Smooth muscle cell (in vitro differentiated cells): Measurements from ENCODE around the gene CYP2A6. TPM values are rescaled to one million over a fixed set of nuclear protein-coding genes. Genes with fewer than 3 reads are reported as not detected.
A peak's percentile ranks its signal among the peaks of the same experiment; 100 is the strongest.

Experiments
- DNase-seq: peaks from one replicate; lab custom pipeline; 2025; ENCODE audit not compliant: unreplicated experiment; lab: John Stamatoyannopoulos, UW
- H2AFZ ChIP-seq: fragments of 200-600 bp; sonication (generic); 2 replicates; pipeline ENCODE4 v1.6.0; 2016; ENCODE audit warnings: antibody characterized with exemption, low read depth, mild to moderate bottlenecking
- H3F3A ChIP-seq: fragments of 200-600 bp; sonication (generic); 2 replicates; pipeline ENCODE4 v1.6.0; 2017; ENCODE audit warnings: antibody characterized with exemption, low read depth
- H3K27ac ChIP-seq: fragments of 200-600 bp; sonication (generic); 2 replicates; pipeline ENCODE4 v1.5.1; 2016; ENCODE audit warnings: low read depth, mild to moderate bottlenecking
- H3K27me3 ChIP-seq: fragments of 200-600 bp; sonication (generic); 2 replicates; pipeline ENCODE4 v1.6.1; 2016; ENCODE audit warnings: low read depth, mild to moderate bottlenecking
- H3K36me3 ChIP-seq: fragments of 200-600 bp; sonication (generic); 2 replicates; pipeline ENCODE4 v1.5.1; 2016; ENCODE audit warnings: low read depth
- H3K4me1 ChIP-seq: fragments of 200-600 bp; sonication (generic); 2 replicates; pipeline ENCODE4 v1.5.1; 2016; ENCODE audit warnings: low read depth
- H3K4me2 ChIP-seq: fragments of 200-600 bp; sonication (generic); 2 replicates; pipeline ENCODE4 v1.6.0; 2016; ENCODE audit warnings: mild to moderate bottlenecking
- H3K4me3 ChIP-seq: fragments of 200-600 bp; sonication (generic); 2 replicates; pipeline ENCODE4 v1.5.1; 2016; ENCODE audit warnings: mild to moderate bottlenecking
- H3K79me2 ChIP-seq: fragments of 200-600 bp; sonication (generic); 2 replicates; pipeline ENCODE4 v1.6.0; 2016; ENCODE audit warnings: low read depth, mild to moderate bottlenecking
- H3K9ac ChIP-seq: fragments of 200-600 bp; sonication (generic); 2 replicates; pipeline ENCODE4 v1.6.0; 2016; ENCODE audit warnings: low read depth
- H3K9me3 ChIP-seq: fragments of 200-600 bp; sonication (generic); replicated peaks from 2 replicates; pipeline ENCODE4 v1.5.1; 2016; ENCODE audit warnings: low read depth
- H4K20me1 ChIP-seq: fragments of 200-600 bp; sonication (generic); 2 replicates; pipeline ENCODE4 v1.6.0; 2016; ENCODE audit warnings: low read depth
- CTCF ChIP-seq: fragments of 200-600 bp; sonication (generic); IDR thresholded peaks from 2 replicates; pipeline ENCODE4 v1.5.1; 2017; ENCODE audit warnings: borderline replicate concordance, mild to moderate bottlenecking, antibody characterized with exemption; ENCODE audit not compliant: insufficient read depth, poor library complexity, severe bottlenecking
- whole genome bisulfite sequencing: methylation state at CpG from one replicate; pipeline ENCODE4 v1.1.7; 2016; ENCODE audit warnings: low lambda C conversion rate; 5-methylcytosine and 5-hydroxymethylcytosine counted together
- polyA plus RNA-seq: library from polyadenylated mRNA; unstranded; fragments of >200 nt; fragmentation: Nextera tagmentation; extraction: Ambion mirVana; gene quantifications from 2 replicates; pipeline ENCODE4 v1.2.1, GENCODE V29; 2016
- total RNA-seq: library from RNA; depleted of rRNA; stranded (reverse); fragments of >200 nt; gene quantifications from 2 replicates; pipeline ENCODE4 v1.2.3, GENCODE V29; 2014

CYP2A6 gene
- total and polyA plus RNA-seq, 2 experiments from 2014 or later = not detected

DNA sequence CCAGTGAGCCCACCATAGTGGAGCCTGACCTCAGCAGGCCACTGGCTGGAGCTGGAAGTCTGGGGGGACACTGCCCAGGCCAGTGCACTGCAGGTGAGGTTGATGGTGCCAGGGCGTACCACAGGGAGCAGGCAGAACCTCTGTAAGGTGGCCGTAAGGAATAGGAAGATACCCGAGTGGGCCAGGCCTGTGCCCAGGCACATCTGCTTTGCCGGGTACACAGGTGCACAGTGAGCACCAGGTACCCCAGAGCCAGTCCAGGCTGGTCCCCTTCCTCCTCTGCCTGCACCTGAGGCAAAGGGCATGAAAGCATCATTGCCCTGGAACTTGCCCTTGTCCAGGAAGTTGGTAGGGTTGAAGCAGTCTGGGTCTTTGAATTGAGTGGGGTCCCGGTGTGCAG, 41.8 kb downstream of the CYP2A6 start:
- Histone ChIP-seq H3K9ac (no peak overlapping the region), H3K4me3 (no peak overlapping the region), H3K36me3 (no peaks in the 10 kb centered on the region), H3K27me3 (no peaks in the 10 kb centered on the region), H3F3A (peaks cover 27% of the 10 kb centered on the region), H3K4me1 (peaks cover 22% of the 10 kb centered on the region), H2AFZ (no peak overlapping the region), H3K27ac (no peak overlapping the region), H4K20me1 (peaks cover 63% of the 10 kb centered on the region), H3K4me2 (no peak overlapping the region), H3K9me3 (no peaks in the 10 kb centered on the region), H3K79me2 (peaks cover 24% of the 10 kb centered on the region)
- TF ChIP-seq CTCF = no peak
- no peak for DNase-seq
- 100% methylated on average over 5 of the region's 5 CpGs for WGBS

- Histone ChIP-seq H2AFZ (no peak overlapping the region), H3F3A (peaks cover 29% of the 10 kb centered on the region), H3K27me3 (no peaks in the 10 kb centered on the region), H4K20me1 (peaks cover 68% of the 10 kb centered on the region), H3K9me3 (no peaks in the 10 kb centered on the region), H3K4me2 (no peak overlapping the region), H3K4me1 (peaks cover 22% of the 10 kb centered on the region), H3K79me2 (peaks cover 29% of the 10 kb centered on the region), H3K36me3 (no peaks in the 10 kb centered on the region), H3K9ac (no peak overlapping the region), H3K27ac (no peak overlapping the region), H3K4me3 (no peak overlapping the region)
- no peak for DNase-seq
- WGBS = 93% methylated on average over 2 of the region's 2 CpGs
- no peak for TF ChIP-seq CTCF
Measured at GRCh38 chr19:40808021-40808325, 42.3 kb downstream of the CYP2A6 start.

DNA sequence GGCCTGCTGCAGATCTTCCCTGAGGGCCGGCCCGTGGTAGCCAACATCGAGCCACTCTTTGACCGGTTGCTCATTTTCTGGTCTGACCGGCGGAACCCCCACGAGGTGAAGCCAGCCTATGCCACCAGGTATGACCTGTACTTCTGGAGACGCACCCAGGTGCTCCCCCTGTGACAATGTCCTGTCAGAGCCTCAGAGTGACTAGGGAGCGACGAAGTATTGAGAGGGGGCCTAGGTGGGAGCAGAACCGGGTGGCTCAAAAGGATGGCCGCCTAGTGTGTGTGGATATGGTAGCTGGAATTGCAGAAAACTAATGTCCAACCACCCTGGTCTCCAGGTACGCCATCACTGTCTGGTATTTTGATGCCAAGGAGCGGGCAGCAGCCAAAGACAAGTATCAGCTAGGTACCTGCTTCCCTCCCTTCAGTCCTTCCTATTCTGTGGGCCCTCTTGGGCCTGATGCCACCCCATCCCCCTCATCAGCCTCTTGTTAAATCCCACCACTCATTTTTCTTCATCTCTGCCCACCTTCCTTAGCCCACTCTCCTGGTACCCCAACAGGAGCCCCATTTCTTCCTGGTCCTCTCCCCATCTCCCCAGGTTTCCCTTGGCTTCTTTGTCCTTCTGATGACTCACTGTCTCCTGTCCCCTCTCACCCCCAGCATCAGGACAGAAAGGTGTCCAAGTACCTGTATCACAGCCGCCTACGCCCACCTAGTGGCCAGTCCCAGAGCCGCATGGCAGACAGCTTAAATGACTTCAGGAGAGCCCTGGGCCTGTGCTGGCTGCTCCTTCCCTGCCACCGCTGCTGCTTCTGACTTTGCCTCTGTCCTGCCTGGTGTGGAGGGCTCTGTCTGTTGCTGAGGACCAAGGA, 42.9 kb downstream of the CYP2A6 start:
- WGBS = 74% methylated on average over 18 of the region's 18 CpGs
- peaks cover 22% of the 10 kb centered on the region for H3K4me1 ChIP-seq
- H3F3A ChIP-seq = peaks cover 29% of the 10 kb centered on the region
- no peak for DNase-seq
- H3K79me2 ChIP-seq = peaks cover 35% of the 10 kb centered on the region
- no peak overlapping the region for H2AFZ ChIP-seq
- H3K27ac ChIP-seq = peak overlapping the region; percentile 31
- no peak overlapping the region for H3K4me3 ChIP-seq
- H4K20me1 ChIP-seq = peaks cover 74% of the 10 kb centered on the region
- H3K27me3 ChIP-seq = no peaks in the 10 kb centered on the region
- H3K9ac ChIP-seq = no peak overlapping the region
- H3K4me2 ChIP-seq = no peak overlapping the region
- H3K36me3 ChIP-seq = no peaks in the 10 kb centered on the region
- TF ChIP-seq CTCF = peak; percentile 28
- no peaks in the 10 kb centered on the region for H3K9me3 ChIP-seq
